ENCODE measurements around the gene HSP90AA1. TPM values are rescaled to one million over a fixed set of nuclear protein-coding genes. Genes with fewer than 3 reads are reported as not detected.
"Not testable (repeated sequence)": the region's sequence is repeated elsewhere in the genome, so short reads cannot be mapped to it uniquely, and the experiment has no call there.

Gene HSP90AA1
- polyA plus RNA-seq: 100 to 1,000 TPM; 169 to 513 (median 306) TPM
- long read RNA-seq, donor 1: 0 reads
- long read RNA-seq, donor 2, transcript HSP90AA1-205 (2 exons, 429 nt): major isoform, 12 of 257 reads
- long read RNA-seq, donor 2, transcript HSP90AA1-201 (11 exons, 3,379 nt): minor isoform, 6 of 257 reads
- long read RNA-seq, donor 2, partial matches to known transcripts: 238 of 257 reads
- long read RNA-seq, donor 2, other reads (novel, unspliced or antisense): 0 of 257 reads
- long read RNA-seq, donor 3, transcript HSP90AA1-205 (2 exons, 429 nt): major isoform, 21 of 435 reads
- long read RNA-seq, donor 3, partial matches to known transcripts: 405 of 435 reads
- long read RNA-seq, donor 3, other reads (novel, unspliced or antisense): 0 of 435 reads
- long read RNA-seq, donor 4, partial matches to known transcripts: 6 of 8 reads
- long read RNA-seq, donor 4, other reads (novel, unspliced or antisense): 0 of 8 reads
- long read RNA-seq, donor 5, transcript HSP90AA1-205 (2 exons, 429 nt): major isoform, 26 of 195 reads
- long read RNA-seq, donor 5, partial matches to known transcripts: 164 of 195 reads
- long read RNA-seq, donor 5, other reads (novel, unspliced or antisense): 0 of 195 reads
- long read RNA-seq, donor 6, transcript HSP90AA1-201 (11 exons, 3,379 nt): minor isoform, 9 of 315 reads
- long read RNA-seq, donor 6, transcript HSP90AA1-205 (2 exons, 429 nt): major isoform, 14 of 315 reads
- long read RNA-seq, donor 6, partial matches to known transcripts: 292 of 315 reads
- long read RNA-seq, donor 6, other reads (novel, unspliced or antisense): 0 of 315 reads
- long read RNA-seq, donor 7: 0 reads
- long read RNA-seq, donor 8, partial matches to known transcripts: 31 of 32 reads
- long read RNA-seq, donor 8, other reads (novel, unspliced or antisense): 0 of 32 reads
- long read RNA-seq, donor 9, transcript HSP90AA1-205 (2 exons, 429 nt): major isoform, 6 of 97 reads
- long read RNA-seq, donor 9, partial matches to known transcripts: 90 of 97 reads
- long read RNA-seq, donor 9, other reads (novel, unspliced or antisense): 0 of 97 reads
- long read RNA-seq, donor 10, transcript HSP90AA1-201 (11 exons, 3,379 nt): minor isoform, 17 of 816 reads
- long read RNA-seq, donor 10, transcript HSP90AA1-206 (2 exons, 552 nt): minor isoform, 6 of 816 reads
- long read RNA-seq, donor 10, transcript HSP90AA1-205 (2 exons, 429 nt): major isoform, 22 of 816 reads
- long read RNA-seq, donor 10, partial matches to known transcripts: 770 of 816 reads
- long read RNA-seq, donor 10, other reads (novel, unspliced or antisense): 0 of 816 reads

DNA sequence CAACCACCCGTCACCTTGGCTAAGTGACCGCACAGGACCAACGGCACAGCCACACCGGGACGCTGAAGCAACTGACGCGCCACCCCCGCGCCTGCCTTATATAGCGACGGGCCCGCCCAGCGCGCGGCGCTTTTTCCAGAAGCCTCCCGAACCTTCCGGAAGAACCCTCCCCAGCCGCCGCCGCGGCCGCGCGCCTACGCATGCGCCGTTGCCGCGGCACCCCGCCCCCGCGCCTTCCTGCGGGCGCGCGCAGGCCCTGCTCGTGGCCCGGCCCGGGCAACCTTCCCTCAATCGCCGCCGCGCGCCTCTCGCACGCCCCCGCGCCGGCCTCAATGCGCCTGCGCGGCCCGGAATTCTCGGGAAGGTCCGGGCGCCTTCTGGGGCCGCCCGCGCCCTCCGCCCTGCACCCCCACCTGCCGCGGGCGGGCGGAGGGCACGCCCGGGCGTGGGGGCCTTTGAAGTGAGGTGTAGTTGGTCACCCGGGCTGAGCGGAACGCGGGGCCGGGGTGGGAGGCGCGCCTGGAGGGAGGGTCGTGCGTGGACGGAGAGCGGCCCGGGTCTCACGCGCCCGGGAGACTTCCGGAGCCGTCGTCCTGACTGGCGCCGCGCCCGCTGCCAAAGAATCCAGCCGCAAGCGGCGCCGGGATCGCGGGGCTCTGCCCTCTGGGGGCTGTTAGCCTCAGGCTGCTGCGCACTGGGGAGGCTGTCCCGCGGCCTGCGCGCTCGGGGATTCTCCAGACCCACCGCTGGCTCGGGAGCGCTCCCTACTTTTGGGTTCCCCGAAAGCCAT is at the start of gene HSP90AA1:
Gene HSP90AA1 (minus strand): TSS at position 73 of the 790 bp plus-strand sequence. CDS start 666 bp downstream, outside the sequence.
- H3K36me3 ChIP-seq (ENCODE audit: control insufficient read depth in 3 of 3, insufficient read depth in 2 of 3, low read depth in 1 of 3, low read length in 3 of 3): peaks cover 5 to 14% (median 5%) of the 10 kb centered on the region in 3 donors
- peak within 1 kb of the TSS; percentile 76 to 97 (median 88) for H3K4me3 ChIP-seq (ENCODE audit: low read depth in 1 of 3, low read length in 3 of 3)
- peak within 1 kb of the TSS; percentile 92 to 98 (median 97) for H3K27ac ChIP-seq (ENCODE audit: low read depth in 1 of 3, low read length in 2 of 3)
- H3K9me3 ChIP-seq (ENCODE audit: control insufficient read depth in 2 of 2, insufficient read depth in 1 of 2, low read depth in 1 of 2, low read length in 1 of 2): no peaks in the 10 kb centered on the region
- H3K4me1 ChIP-seq (ENCODE audit: control insufficient read depth in 3 of 3, insufficient read depth in 2 of 3, low read depth in 1 of 3, low read length in 2 of 3): peaks cover 3 to 21% (median 5%) of the 10 kb centered on the region in 3 donors
- 0 to 1% (median 1%) methylated on average over 57 to 106 of the region's 106 CpGs for WGBS, 3 donors
- peak; percentile 91 to 98 for DNase-seq
- no peak for FAIRE-seq
- H3K27me3 ChIP-seq (ENCODE audit: control insufficient read depth in 3 of 3, insufficient read depth in 3 of 3, low read length in 3 of 3): no peaks in the 10 kb centered on the region

GRCh38 chr14:102135456-102135855 is 48.6 kb upstream of the HSP90AA1 start:
- not testable (repeated sequence) for H3K36me3 ChIP-seq (ENCODE audit: control insufficient read depth in 3 of 3, insufficient read depth in 2 of 3, low read depth in 1 of 3, low read length in 3 of 3); H3K4me1 ChIP-seq (ENCODE audit: control insufficient read depth in 3 of 3, insufficient read depth in 2 of 3, low read depth in 1 of 3, low read length in 2 of 3); DNase-seq; FAIRE-seq; H3K27me3 ChIP-seq (ENCODE audit: control insufficient read depth in 3 of 3, insufficient read depth in 3 of 3, low read length in 3 of 3); H3K4me3 ChIP-seq (ENCODE audit: low read depth in 1 of 3, low read length in 3 of 3); H3K9me3 ChIP-seq (ENCODE audit: control insufficient read depth in 2 of 2, insufficient read depth in 1 of 2, low read depth in 1 of 2, low read length in 1 of 2); H3K27ac ChIP-seq (ENCODE audit: low read depth in 1 of 3, low read length in 2 of 3)
- 98% methylated on average over 16 to 30 of the region's 30 CpGs for WGBS, 3 donors

DNA sequence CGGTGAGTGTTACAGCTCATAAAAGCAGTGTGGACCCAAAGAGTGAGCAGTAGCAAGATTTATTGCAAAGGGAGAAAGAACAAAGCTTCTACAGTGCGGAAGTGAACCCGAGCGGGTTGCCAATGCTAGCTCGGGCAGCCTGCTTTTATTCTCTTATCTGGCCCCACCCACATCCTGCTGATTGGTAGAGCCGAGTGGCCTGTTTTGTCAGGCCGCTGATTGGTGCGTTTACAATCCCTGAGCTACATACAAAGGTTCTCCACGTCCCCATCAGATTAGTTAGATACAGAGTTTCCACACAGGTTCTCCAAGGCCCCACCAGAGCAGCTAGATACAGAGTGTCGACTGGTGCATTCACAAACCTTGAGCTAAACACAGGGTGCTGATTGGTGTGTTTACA is 47.9 kb upstream of the HSP90AA1 start:
- not testable (repeated sequence) for H3K4me1 ChIP-seq (ENCODE audit: control insufficient read depth in 3 of 3, insufficient read depth in 2 of 3, low read depth in 1 of 3, low read length in 2 of 3); H3K27ac ChIP-seq (ENCODE audit: low read depth in 1 of 3, low read length in 2 of 3); H3K4me3 ChIP-seq (ENCODE audit: low read depth in 1 of 3, low read length in 3 of 3); H3K9me3 ChIP-seq (ENCODE audit: control insufficient read depth in 2 of 2, insufficient read depth in 1 of 2, low read depth in 1 of 2, low read length in 1 of 2); H3K27me3 ChIP-seq (ENCODE audit: control insufficient read depth in 3 of 3, insufficient read depth in 3 of 3, low read length in 3 of 3); FAIRE-seq; H3K36me3 ChIP-seq (ENCODE audit: control insufficient read depth in 3 of 3, insufficient read depth in 2 of 3, low read depth in 1 of 3, low read length in 3 of 3); DNase-seq
- 90% methylated on average over 10 of the region's 10 CpGs for WGBS, 3 donors

GRCh38 chr14:102134021-102134420 is 47.2 kb upstream of the HSP90AA1 start:
- DNase-seq; H3K36me3 ChIP-seq (ENCODE audit: control insufficient read depth in 3 of 3, insufficient read depth in 2 of 3, low read depth in 1 of 3, low read length in 3 of 3); H3K9me3 ChIP-seq (ENCODE audit: control insufficient read depth in 2 of 2, insufficient read depth in 1 of 2, low read depth in 1 of 2, low read length in 1 of 2); H3K27me3 ChIP-seq (ENCODE audit: control insufficient read depth in 3 of 3, insufficient read depth in 3 of 3, low read length in 3 of 3); H3K4me1 ChIP-seq (ENCODE audit: control insufficient read depth in 3 of 3, insufficient read depth in 2 of 3, low read depth in 1 of 3, low read length in 2 of 3); FAIRE-seq; H3K27ac ChIP-seq (ENCODE audit: low read depth in 1 of 3, low read length in 2 of 3); H3K4me3 ChIP-seq (ENCODE audit: low read depth in 1 of 3, low read length in 3 of 3): not testable (repeated sequence)
- 93 to 95% (median 95%) methylated on average over 9 of the region's 9 CpGs for WGBS, 3 donors

- no peak overlapping the region for H3K27ac ChIP-seq (ENCODE audit: low read depth in 1 of 3, low read length in 2 of 3)
- no peaks in the 10 kb centered on the region for H3K27me3 ChIP-seq (ENCODE audit: control insufficient read depth in 3 of 3, insufficient read depth in 3 of 3, low read length in 3 of 3)
- no peaks in the 10 kb centered on the region for H3K36me3 ChIP-seq (ENCODE audit: control insufficient read depth in 3 of 3, insufficient read depth in 2 of 3, low read depth in 1 of 3, low read length in 3 of 3)
- peaks cover 0 to 9% (median under 1%) of the 10 kb centered on the region in 3 donors for H3K4me1 ChIP-seq (ENCODE audit: control insufficient read depth in 3 of 3, insufficient read depth in 2 of 3, low read depth in 1 of 3, low read length in 2 of 3)
- no peak overlapping the region for H3K4me3 ChIP-seq (ENCODE audit: low read depth in 1 of 3, low read length in 3 of 3)
- H3K9me3 ChIP-seq (ENCODE audit: control insufficient read depth in 2 of 2, insufficient read depth in 1 of 2, low read depth in 1 of 2, low read length in 1 of 2): no peaks in the 10 kb centered on the region
- no peak for DNase-seq
- FAIRE-seq: no peak
- WGBS, 3 donors: 76 to 82% (median 79%) methylated on average over 6 of the region's 6 CpGs
Measured at GRCh38 chr14:102131741-102132140, 44.9 kb upstream of the HSP90AA1 start.

DNA sequence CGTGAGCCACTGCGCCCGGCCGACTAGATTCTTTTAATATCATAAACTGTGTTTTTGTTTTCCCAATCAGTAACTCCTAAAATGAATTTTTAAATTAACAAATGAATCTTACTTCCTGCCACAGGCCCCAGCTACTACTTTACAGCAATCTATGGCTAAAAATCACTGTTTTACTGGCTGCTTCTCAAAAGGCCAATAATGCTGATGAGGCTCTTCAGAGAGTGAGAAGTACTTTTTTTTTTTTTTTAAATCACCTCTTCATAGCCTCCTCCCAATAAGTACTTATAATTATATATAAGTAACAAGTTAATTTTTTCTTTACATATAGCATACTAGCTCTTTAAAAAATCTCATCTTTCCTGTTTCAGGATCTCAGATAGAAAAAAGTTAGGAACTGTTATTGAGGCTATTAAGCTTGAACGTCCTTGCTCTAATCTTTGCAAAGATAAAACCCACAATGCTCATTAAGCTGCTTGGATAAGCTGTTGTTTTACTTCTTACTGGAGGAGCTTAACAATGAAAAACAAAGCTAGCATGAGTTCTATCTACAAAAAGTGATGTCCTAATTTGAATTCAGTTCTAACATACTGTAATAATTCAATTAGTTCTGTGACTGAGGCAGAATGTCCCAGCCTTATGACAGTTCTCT is 40.1 kb upstream of the HSP90AA1 start:
- H3K9me3 ChIP-seq (ENCODE audit: control insufficient read depth in 2 of 2, insufficient read depth in 1 of 2, low read depth in 1 of 2, low read length in 1 of 2): no peaks in the 10 kb centered on the region
- H3K27me3 ChIP-seq (ENCODE audit: control insufficient read depth in 3 of 3, insufficient read depth in 3 of 3, low read length in 3 of 3): no peaks in the 10 kb centered on the region
- H3K36me3 ChIP-seq (ENCODE audit: control insufficient read depth in 3 of 3, insufficient read depth in 2 of 3, low read depth in 1 of 3, low read length in 3 of 3): no peaks in the 10 kb centered on the region
- no peak overlapping the region for H3K27ac ChIP-seq (ENCODE audit: low read depth in 1 of 3, low read length in 2 of 3)
- 50 to 79% (median 74%) methylated on average over 5 of the region's 5 CpGs for WGBS, 3 donors
- no peak overlapping the region for H3K4me3 ChIP-seq (ENCODE audit: low read depth in 1 of 3, low read length in 3 of 3)
- peaks cover 0 to 23% (median 5%) of the 10 kb centered on the region in 3 donors for H3K4me1 ChIP-seq (ENCODE audit: control insufficient read depth in 3 of 3, insufficient read depth in 2 of 3, low read depth in 1 of 3, low read length in 2 of 3)
- FAIRE-seq (no peak), DNase-seq (peak; percentile 30 to 55)

DNA sequence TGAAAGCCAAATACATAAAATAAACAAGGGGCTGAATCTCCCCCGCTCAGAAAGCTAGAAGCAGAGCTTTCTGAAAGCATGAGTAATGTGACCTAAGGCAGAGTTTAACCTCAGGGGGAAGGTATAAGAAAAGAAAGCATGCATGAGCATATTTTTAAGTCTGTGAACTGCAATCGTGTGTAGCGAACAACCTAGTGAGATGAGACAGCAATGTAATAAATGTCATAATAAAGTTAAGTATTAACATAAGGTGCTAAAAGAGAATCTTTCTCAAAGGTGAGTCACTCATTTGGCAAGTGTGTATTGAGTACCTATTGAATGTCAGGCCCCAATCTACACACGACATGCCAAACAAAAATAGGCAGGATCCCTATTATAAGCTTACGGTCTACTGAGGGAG is 38.7 kb upstream of the HSP90AA1 start:
- Histone ChIP-seq H3K4me1 (ENCODE audit: control insufficient read depth in 3 of 3, insufficient read depth in 2 of 3, low read depth in 1 of 3, low read length in 2 of 3) (peaks cover 0 to 23% (median 5%) of the 10 kb centered on the region in 3 donors), H3K27ac (ENCODE audit: low read depth in 1 of 3, low read length in 2 of 3) (peak overlapping the region in 1 of 3 donors; percentile 50), H3K9me3 (ENCODE audit: control insufficient read depth in 2 of 2, insufficient read depth in 1 of 2, low read depth in 1 of 2, low read length in 1 of 2) (no peaks in the 10 kb centered on the region), H3K4me3 (ENCODE audit: low read depth in 1 of 3, low read length in 3 of 3) (no peak overlapping the region), H3K36me3 (ENCODE audit: control insufficient read depth in 3 of 3, insufficient read depth in 2 of 3, low read depth in 1 of 3, low read length in 3 of 3) (no peaks in the 10 kb centered on the region), H3K27me3 (ENCODE audit: control insufficient read depth in 3 of 3, insufficient read depth in 3 of 3, low read length in 3 of 3) (no peaks in the 10 kb centered on the region)
- DNase-seq (peak; percentile 77 to 81), FAIRE-seq (no peak)
- 16 to 55% (median 47%) methylated on average over 5 of the region's 5 CpGs for WGBS, 3 donors

All from small intestine (tissue), 16 donors.